Measurements from ENCODE around the gene A1BG.

The A1BG gene

DNA sequence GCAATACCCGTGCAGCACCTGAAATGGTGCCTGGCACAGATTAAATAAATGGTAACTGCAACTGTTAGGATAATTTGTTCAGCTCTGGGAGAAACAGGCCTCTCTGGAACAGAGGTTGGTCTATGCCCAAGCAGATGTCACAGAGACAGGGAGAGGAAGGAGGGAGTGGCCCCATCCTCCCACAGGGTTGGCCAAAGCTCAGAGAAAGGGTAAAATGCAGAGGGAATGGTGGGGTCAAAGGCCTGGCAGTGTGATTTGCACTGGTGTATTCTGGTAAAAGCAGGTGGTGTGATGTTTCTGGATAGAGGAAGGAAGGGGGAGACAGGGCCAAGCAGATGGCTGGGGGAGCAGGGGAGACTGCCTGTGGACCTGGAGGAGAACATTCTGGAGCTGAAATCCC lies 17.1 kb downstream of the A1BG start:
- no peak overlapping the region for H3K4me3 ChIP-seq (ENCODE audit: low read length)
- no peak overlapping the region for H3K27ac ChIP-seq (ENCODE audit: low read length)
- H3K9ac ChIP-seq (ENCODE audit: low read length), result no peak overlapping the region
- H3K4me1 ChIP-seq (ENCODE audit: low read length), result no peaks in the 10 kb centered on the region
- no peaks in the 10 kb centered on the region for H4K20me1 ChIP-seq (ENCODE audit: insufficient read depth, low read length)
- H3K27me3 ChIP-seq (ENCODE audit: low read depth, low read length), result no peaks in the 10 kb centered on the region
- no peak overlapping the region for H2AFZ ChIP-seq (ENCODE audit: low read depth, low read length)
- no peaks in the 10 kb centered on the region for H3K79me2 ChIP-seq (ENCODE audit: low read length)
- TF ChIP-seq EZH2phosphoT487 (IDR thresholded peaks at IDR 0.05; ENCODE audit: low read depth), result no peak
- TF ChIP-seq, protein P1, sequence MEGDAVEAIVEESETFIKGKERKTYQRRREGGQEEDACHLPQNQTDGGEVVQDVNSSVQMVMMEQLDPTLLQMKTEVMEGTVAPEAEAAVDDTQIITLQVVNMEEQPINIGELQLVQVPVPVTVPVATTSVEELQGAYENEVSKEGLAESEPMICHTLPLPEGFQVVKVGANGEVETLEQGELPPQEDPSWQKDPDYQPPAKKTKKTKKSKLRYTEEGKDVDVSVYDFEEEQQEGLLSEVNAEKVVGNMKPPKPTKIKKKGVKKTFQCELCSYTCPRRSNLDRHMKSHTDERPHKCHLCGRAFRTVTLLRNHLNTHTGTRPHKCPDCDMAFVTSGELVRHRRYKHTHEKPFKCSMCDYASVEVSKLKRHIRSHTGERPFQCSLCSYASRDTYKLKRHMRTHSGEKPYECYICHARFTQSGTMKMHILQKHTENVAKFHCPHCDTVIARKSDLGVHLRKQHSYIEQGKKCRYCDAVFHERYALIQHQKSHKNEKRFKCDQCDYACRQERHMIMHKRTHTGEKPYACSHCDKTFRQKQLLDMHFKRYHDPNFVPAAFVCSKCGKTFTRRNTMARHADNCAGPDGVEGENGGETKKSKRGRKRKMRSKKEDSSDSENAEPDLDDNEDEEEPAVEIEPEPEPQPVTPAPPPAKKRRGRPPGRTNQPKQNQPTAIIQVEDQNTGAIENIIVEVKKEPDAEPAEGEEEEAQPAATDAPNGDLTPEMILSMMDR (IDR thresholded peaks at IDR 0.05; ENCODE audit: low read depth, low read length), result no peak
- no peaks in the 10 kb centered on the region for H3K9me3 ChIP-seq (ENCODE audit: insufficient read depth, low read length)
- peaks cover 17% of the 10 kb centered on the region for H3K36me3 ChIP-seq (replicated peaks; ENCODE audit: low read depth, low read length)
- H3K4me2 ChIP-seq (ENCODE audit: low read length), result no peak overlapping the region

DNA sequence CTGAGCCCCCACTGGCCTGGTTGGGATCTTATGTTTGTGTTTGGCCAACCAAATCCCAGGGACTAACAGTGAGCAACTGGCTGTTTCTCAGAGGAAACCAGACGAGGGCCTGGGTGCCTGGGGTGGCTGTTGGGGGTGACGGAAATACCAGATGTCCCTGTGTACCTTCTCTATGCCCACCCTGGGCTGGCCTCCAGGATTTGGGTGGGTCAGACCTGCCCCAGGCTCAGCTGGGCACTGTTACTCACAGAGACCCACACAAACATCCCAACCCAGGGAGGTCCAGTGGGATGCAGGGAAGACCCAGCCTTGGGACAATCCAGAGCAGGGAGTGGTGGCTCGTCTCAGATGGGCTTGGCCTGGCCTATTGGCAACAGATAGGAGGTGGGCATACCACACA lies 17.7 kb downstream of the A1BG start:
- Histone ChIP-seq H3K36me3 (replicated peaks; ENCODE audit: low read depth, low read length) (peaks cover 17% of the 10 kb centered on the region), H3K27ac (ENCODE audit: low read length) (no peak overlapping the region), H3K9me3 (ENCODE audit: insufficient read depth, low read length) (no peaks in the 10 kb centered on the region), H3K4me1 (ENCODE audit: low read length) (no peaks in the 10 kb centered on the region), H3K79me2 (ENCODE audit: low read length) (no peaks in the 10 kb centered on the region), H4K20me1 (ENCODE audit: insufficient read depth, low read length) (no peaks in the 10 kb centered on the region), H3K4me3 (ENCODE audit: low read length) (no peak overlapping the region), H3K9ac (ENCODE audit: low read length) (no peak overlapping the region), H3K27me3 (ENCODE audit: low read depth, low read length) (no peaks in the 10 kb centered on the region), H3K4me2 (ENCODE audit: low read length) (no peak overlapping the region), H2AFZ (ENCODE audit: low read depth, low read length) (no peak overlapping the region)
- no peak for TF ChIP-seq EZH2phosphoT487 (IDR thresholded peaks at IDR 0.05; ENCODE audit: low read depth)
- TF ChIP-seq, protein P1 (IDR thresholded peaks at IDR 0.05; ENCODE audit: low read depth, low read length), result no peak

- no peak for TF ChIP-seq EZH2phosphoT487 (IDR thresholded peaks at IDR 0.05; ENCODE audit: low read depth)
- TF ChIP-seq, protein P1 (IDR thresholded peaks at IDR 0.05; ENCODE audit: low read depth, low read length), result no peak
- no peak overlapping the region for H2AFZ ChIP-seq (ENCODE audit: low read depth, low read length)
These were observed 18.5 kb downstream of the A1BG start for GRCh38 chr19:58334691-58335249.

DNA sequence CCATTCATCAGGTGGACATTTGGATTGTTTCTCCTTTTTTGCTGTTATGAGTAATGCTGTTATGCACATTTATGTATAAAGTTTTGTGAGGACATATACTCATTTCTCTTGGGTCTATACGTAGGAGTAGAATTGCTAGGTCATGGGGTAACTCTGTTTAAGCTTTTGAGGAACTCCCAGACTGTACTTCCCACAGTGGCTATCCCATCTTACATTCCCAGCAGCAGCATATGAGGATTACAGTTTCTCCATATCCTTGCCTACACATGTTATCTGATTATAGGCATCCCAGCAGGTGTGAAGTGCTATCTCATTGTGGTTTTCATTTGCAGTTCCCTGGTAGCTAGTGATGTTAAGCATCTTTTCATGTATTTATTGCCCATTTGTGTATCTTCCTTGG lies 20.6 kb downstream of the A1BG start:
- no peak overlapping the region for H3K27ac ChIP-seq (ENCODE audit: low read length)
- H3K4me1 ChIP-seq (ENCODE audit: low read length), result peaks cover 3% of the 10 kb centered on the region; the same call in 1 of the 2 replicates
- H4K20me1 ChIP-seq (ENCODE audit: insufficient read depth, low read length), result no peaks in the 10 kb centered on the region
- H2AFZ ChIP-seq (ENCODE audit: low read depth, low read length), result no peak overlapping the region
- TF ChIP-seq, protein P1 (IDR thresholded peaks at IDR 0.05; ENCODE audit: low read depth, low read length), result no peak
- no peak for TF ChIP-seq EZH2phosphoT487 (IDR thresholded peaks at IDR 0.05; ENCODE audit: low read depth)
- H3K9ac ChIP-seq (ENCODE audit: low read length), result no peak overlapping the region
- no peaks in the 10 kb centered on the region for H3K9me3 ChIP-seq (ENCODE audit: insufficient read depth, low read length)
- no peaks in the 10 kb centered on the region for H3K27me3 ChIP-seq (ENCODE audit: low read depth, low read length)
- no peak overlapping the region for H3K4me3 ChIP-seq (ENCODE audit: low read length)
- peaks cover 3% of the 10 kb centered on the region for H3K36me3 ChIP-seq (replicated peaks; ENCODE audit: low read depth, low read length)
- H3K79me2 ChIP-seq (ENCODE audit: low read length), result peaks cover 12% of the 10 kb centered on the region
- H3K4me2 ChIP-seq (ENCODE audit: low read length), result no peak overlapping the region

More at GRCh38 chr19:58334691-58335249, 18.5 kb downstream of the A1BG start:
- Histone ChIP-seq H3K27ac (ENCODE audit: low read length) (no peak overlapping the region), H3K4me2 (ENCODE audit: low read length) (no peak overlapping the region), H3K4me1 (ENCODE audit: low read length) (no peaks in the 10 kb centered on the region), H3K27me3 (ENCODE audit: low read depth, low read length) (no peaks in the 10 kb centered on the region), H3K9me3 (ENCODE audit: insufficient read depth, low read length) (no peaks in the 10 kb centered on the region), H3K79me2 (ENCODE audit: low read length) (no peaks in the 10 kb centered on the region), H3K9ac (ENCODE audit: low read length) (no peak overlapping the region), H3K4me3 (ENCODE audit: low read length) (no peak overlapping the region), H3K36me3 (replicated peaks; ENCODE audit: low read depth, low read length) (peaks cover 17% of the 10 kb centered on the region), H4K20me1 (ENCODE audit: insufficient read depth, low read length) (no peaks in the 10 kb centered on the region)

Data from OCI-LY3 (cell line).